HL-60/S4 (cell line): Measurements from ENCODE around the gene CLIP1.
"Not testable (repeated sequence)": the region's sequence is repeated elsewhere in the genome, so short reads cannot be mapped to it uniquely, and the experiment has no call there.

Experiments
- in situ Hi-C: fragments of 300-500 bp; cut with MboI; formaldehyde crosslinking; loops from 2 replicates; pipeline ENCODE4 v1.14.3; 2022; ENCODE audit warnings: low sequenced_read_pairs

Gene CLIP1

GRCh38 chr12:122437656-122438121, 15.2 kb upstream of the CLIP1 start:
- in situ Hi-C loops: no loop called here

- in situ Hi-C loops: no loop called here
Observed at GRCh38 chr12:122435186-122435585, 12.7 kb upstream of the CLIP1 start.

- in situ Hi-C loops: not testable (repeated sequence)
Observed at GRCh38 chr12:122429043-122429442, 6.6 kb upstream of the CLIP1 start.

- in situ Hi-C loops: no loop called here
Observed at GRCh38 chr12:122427403-122427802, 4.9 kb upstream of the CLIP1 start.

GRCh38 chr12:122423258-122424165, 1.0 kb upstream of the CLIP1 start:
- in situ Hi-C loops: no loop called here

- in situ Hi-C loops: no loop called here
Observed at GRCh38 chr12:122422730-122423257, 325 bp upstream of the CLIP1 start.

- in situ Hi-C loops: no loop called here
Observed at GRCh38 chr12:122421187-122421820, 1.2 kb downstream of the CLIP1 start.

GRCh38 chr12:122420471-122421162, 1.9 kb downstream of the CLIP1 start:
- in situ Hi-C loops: no loop called here

- in situ Hi-C loops: not testable (repeated sequence)
Observed at GRCh38 chr12:122419094-122419493, 3.4 kb downstream of the CLIP1 start.

- in situ Hi-C loops: not testable (repeated sequence)
Observed at GRCh38 chr12:122415665-122416064, 6.8 kb downstream of the CLIP1 start.

GRCh38 chr12:122413516-122414404, 8.7 kb downstream of the CLIP1 start:
- in situ Hi-C loops: no loop called here

GRCh38 chr12:122412851-122413433, 9.5 kb downstream of the CLIP1 start:
- in situ Hi-C loops: no loop called here

- in situ Hi-C loops: no loop called here
Observed at GRCh38 chr12:122411537-122411936, 10.9 kb downstream of the CLIP1 start.

- in situ Hi-C loops: no loop called here
Observed at GRCh38 chr12:122407208-122407607, 15.3 kb downstream of the CLIP1 start.

GRCh38 chr12:122406701-122407164, 15.7 kb downstream of the CLIP1 start:
- in situ Hi-C loops: no loop called here

GRCh38 chr12:122403831-122404230, 18.6 kb downstream of the CLIP1 start:
- in situ Hi-C loops: no loop called here

GRCh38 chr12:122403115-122403770, 19.2 kb downstream of the CLIP1 start:
- in situ Hi-C loops: no loop called here

- in situ Hi-C loops: no loop called here
Observed at GRCh38 chr12:122402264-122402663, 20.2 kb downstream of the CLIP1 start.
